Activated naive CD8-positive, alpha-beta T cell treated with anti-CD3 and anti-CD28 coated beads, Interleukin-2, amount 50 U/mL, for 16 hours (primary cell): Measurements from ENCODE around the gene CCDC27.
"Not testable (repeated sequence)": the region's sequence is repeated elsewhere in the genome, so short reads cannot be mapped to it uniquely, and the experiment has no call there.

Source experiments
- DNase-seq: peaks from one replicate; pipeline ENCODE4 v3.0.0-alpha.2; 2020; ENCODE audit warnings: low read depth, low spot score

CCDC27 gene

DNA sequence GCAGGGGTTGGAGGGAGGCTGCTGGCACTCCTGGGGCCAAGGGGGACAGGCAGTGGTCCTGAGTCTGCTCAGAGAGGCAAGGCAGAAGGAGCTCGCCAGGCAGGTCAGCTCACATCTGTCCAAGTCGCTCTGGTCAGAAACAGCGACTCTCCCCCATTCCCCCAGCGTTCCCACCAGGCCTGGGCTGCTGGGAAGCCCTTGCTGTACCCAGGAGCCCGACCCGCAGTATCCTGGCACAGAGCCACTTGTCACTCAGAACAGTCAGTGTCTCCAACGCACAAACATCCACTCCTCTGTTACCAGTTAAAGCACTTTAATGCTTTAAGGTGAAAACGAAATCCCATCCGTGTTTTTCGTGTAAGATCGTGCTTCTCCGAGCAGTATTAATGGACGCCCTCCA, 16.6 kb upstream of the CCDC27 start:
- no peak for DNase-seq

- DNase-seq: no peak
Measured at GRCh38 chr1:3736131-3736561, 16.1 kb upstream of the CCDC27 start.

GRCh38 chr1:3736708-3737107, 15.5 kb upstream of the CCDC27 start:
- no peak for DNase-seq

- no peak for DNase-seq
Measured at GRCh38 chr1:3738943-3739342, 13.3 kb upstream of the CCDC27 start.

GRCh38 chr1:3740042-3740441, 12.2 kb upstream of the CCDC27 start:
- no peak for DNase-seq

DNA sequence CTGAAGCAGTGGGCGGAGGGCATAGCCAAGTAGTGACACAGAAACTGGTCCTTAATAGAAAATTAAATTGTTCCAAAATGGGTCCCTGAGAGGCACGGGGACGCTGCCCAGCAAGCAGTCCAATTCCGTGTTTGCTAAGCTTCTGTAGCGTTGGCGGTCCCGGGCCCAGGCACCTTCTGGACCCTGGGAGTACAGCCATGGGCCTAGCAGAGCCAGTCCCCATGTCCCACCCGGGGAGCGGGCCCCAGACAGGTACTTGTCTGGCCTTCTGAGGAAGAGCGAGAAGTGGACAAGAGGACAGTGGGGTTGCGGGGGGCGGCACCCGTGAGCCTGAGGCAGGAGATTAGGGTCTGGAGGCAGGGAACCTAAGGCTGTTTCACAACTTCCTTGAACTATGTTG, 11.5 kb upstream of the CCDC27 start:
- DNase-seq: no peak

- no peak for DNase-seq
Measured at GRCh38 chr1:3741566-3742438, 10.4 kb upstream of the CCDC27 start.

GRCh38 chr1:3742439-3743298, 9.6 kb upstream of the CCDC27 start:
- no peak for DNase-seq

GRCh38 chr1:3743421-3743820, 8.8 kb upstream of the CCDC27 start:
- DNase-seq: no peak

GRCh38 chr1:3743826-3744225, 8.4 kb upstream of the CCDC27 start:
- no peak for DNase-seq

- no peak for DNase-seq
Measured at GRCh38 chr1:3744646-3745045, 7.6 kb upstream of the CCDC27 start.

DNA sequence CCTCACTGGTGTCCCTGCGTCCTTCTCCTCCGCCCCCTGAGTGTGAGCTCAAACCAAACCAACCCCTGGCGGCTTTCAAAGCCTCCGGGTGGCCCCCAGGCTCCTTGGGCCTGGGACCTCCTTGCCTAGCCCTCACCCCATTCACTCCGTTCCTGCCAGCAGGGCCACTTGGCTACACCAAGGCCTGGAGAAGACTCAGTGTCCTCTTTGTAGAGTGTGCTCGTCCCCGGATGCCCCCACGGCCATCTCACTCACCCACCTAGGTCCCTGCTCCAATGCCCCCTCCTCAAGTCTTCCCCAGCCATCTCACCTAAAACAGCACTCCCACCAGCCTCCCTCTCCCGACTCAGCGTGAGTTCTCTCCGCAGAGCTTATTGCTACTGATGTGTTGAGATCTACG, 7.2 kb upstream of the CCDC27 start:
- DNase-seq: no peak

- DNase-seq: no peak
Measured at GRCh38 chr1:3745590-3746381, 6.5 kb upstream of the CCDC27 start.

GRCh38 chr1:3746389-3746829, 5.8 kb upstream of the CCDC27 start:
- no peak for DNase-seq

- DNase-seq: peak; percentile 79
Measured at GRCh38 chr1:3746830-3747521, 5.3 kb upstream of the CCDC27 start.

DNA sequence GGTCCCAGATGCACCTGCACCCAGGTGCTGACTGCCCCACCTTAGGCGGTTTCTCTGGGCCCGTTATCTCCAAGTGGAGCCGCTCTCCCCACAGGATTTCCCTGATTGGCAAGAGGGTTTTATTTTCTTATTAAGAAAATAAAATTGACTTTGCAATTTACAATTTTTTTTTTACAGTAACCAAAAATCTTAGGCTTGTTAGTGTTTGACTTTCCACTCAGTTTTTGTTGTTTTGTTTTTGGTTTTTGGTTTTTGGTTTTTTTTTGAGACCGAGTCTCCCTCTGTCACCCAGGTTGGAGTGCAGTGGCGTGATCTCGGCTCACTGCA, 4.8 kb upstream of the CCDC27 start:
- no peak for DNase-seq

DNA sequence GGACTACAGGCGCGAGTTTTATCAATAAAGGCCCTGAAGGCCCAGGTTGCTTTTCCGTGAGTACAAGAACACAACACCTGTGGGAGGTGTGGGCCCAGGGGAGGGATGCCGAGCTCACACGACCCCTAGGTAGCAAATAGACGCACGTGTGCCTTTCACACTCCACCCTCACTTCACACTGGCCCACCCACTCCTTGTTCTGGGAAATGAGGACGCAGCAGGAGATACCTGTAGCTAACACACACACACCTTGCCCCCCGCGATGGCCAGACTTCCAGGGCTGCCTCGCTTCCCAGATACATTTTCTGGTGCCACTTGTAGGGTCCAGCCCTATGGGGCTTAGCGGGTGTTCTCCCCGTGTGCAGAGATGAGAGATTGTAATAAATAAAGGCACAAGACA, 4.3 kb upstream of the CCDC27 start:
- no peak for DNase-seq

GRCh38 chr1:3748316-3748900, 3.8 kb upstream of the CCDC27 start:
- DNase-seq: not testable (repeated sequence)

- DNase-seq: no peak
Measured at GRCh38 chr1:3749512-3749911, 2.7 kb upstream of the CCDC27 start.

- DNase-seq: no peak
Measured at GRCh38 chr1:3750741-3751140, 1.5 kb upstream of the CCDC27 start.
